Vagina (tissue), 2 donors: ENCODE data around the gene PPIA. TPM values are rescaled to one million over a fixed set of nuclear protein-coding genes. Genes with fewer than 3 reads are reported as not detected.

Experiments used
- DNase-seq, 2 donors: peaks; one replicate each; pipeline ENCODE4 v3.0.0-alpha.2; 2017; ENCODE audit errors: extremely low spot score in 2 of 2
- H3K27ac ChIP-seq: fragments of 200-600 bp; sonication (generic); one replicate; pipeline ENCODE4 v1.5.1; 2019
- H3K27me3 ChIP-seq: fragments of 200-600 bp; sonication (generic); one replicate; pipeline ENCODE4 v1.5.1; 2019
- H3K36me3 ChIP-seq, 2 donors: fragments of 200-600 bp; sonication (generic); one replicate each; pipeline ENCODE4 v1.5.1; 2017 to 2019
- H3K4me1 ChIP-seq: fragments of 200-600 bp; sonication (generic); one replicate; pipeline ENCODE4 v1.5.1; 2019
- H3K4me3 ChIP-seq, 2 donors: fragments of 200-600 bp; sonication (generic); 1 replicate in 1 of 2; 2 replicates in 1 of 2; pipeline ENCODE4 v1.5.1; 2016 to 2019
- H3K9me3 ChIP-seq: fragments of 200-600 bp; sonication (generic); one replicate; pipeline ENCODE4 v1.5.1; 2019
- POLR2A ChIP-seq, 2 donors: fragments of 450-650 bp; IDR thresholded peaks; one replicate each; pipeline ENCODE4 v1.6.1; 2017; ENCODE audit warnings: antibody characterized with exemption in 2 of 2, mild to moderate bottlenecking in 2 of 2, moderate library complexity in 2 of 2
- POLR2AphosphoS5 ChIP-seq, 2 donors: sonication (generic); formaldehyde crosslinking; IDR thresholded peaks; one replicate each; pipeline ENCODE4 v1.9.0; 2017; ENCODE audit warnings: antibody characterized with exemption in 2 of 2, mild to moderate bottlenecking in 2 of 2, low read depth in 1 of 2; ENCODE audit not compliant: insufficient read depth in 1 of 2
- intact Hi-C: fragments of 100-400 bp; cut with DNase I; formaldehyde crosslinking; loops from one replicate; pipeline ENCODE4 v1.15.1; 2023
- total RNA-seq: library from RNA; depleted of rRNA; stranded (reverse); fragments of >200 nt; gene quantifications from one replicate; pipeline ENCODE4 v1.2.3, GENCODE V29; 2016
- TF ChIP-seq, protein P1 (sequence below), 3 experiments: fragments of 450-650 bp in 2 of 3; fragments of 200-600 bp in 1 of 3; sonication (generic) in 1 of 3; IDR thresholded peaks; one replicate each; pipeline ENCODE4 v1.5.1; 2017 to 2019; ENCODE audit warnings: antibody characterized with exemption in 3 of 3, mild to moderate bottlenecking in 2 of 3, moderate library complexity in 2 of 3

Gene PPIA
- total RNA-seq, 1 donor from 2014 or later, result 1,197 TPM

DNA sequence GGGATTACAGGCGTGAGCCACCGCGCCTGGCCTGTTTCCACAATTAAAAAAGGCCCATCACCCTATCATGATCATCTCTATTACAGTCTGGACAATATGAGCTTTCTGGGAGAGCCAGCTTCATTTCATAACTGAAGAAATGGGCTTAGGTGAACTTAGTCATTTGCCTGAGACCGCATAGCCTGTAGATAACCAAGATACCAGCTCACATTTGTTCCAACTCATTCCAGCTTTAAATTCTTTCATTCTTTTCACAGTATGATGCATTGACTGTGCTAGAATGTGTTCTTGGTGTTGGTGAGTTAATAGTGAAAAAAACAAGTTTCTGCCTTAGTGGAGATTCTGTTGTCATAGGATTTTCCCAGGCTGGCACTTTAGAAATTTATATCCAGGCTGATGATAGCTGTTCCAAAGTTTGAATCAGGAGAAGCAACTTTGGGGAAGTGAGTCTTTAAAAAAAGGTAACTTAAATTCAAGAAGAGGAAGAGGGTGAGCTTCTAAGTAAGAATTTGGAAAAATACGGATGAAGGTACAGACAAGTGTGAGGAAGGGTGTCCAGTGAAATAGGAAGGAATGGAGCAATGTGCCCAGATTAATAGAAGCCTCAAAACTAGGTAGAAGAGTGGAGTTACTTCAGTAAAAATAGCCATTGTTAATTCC lies 53.5 kb downstream of the PPIA start:
- no peak overlapping the region for H3K4me3 ChIP-seq
- no peaks in the 10 kb centered on the region for H3K9me3 ChIP-seq
- no peaks in the 10 kb centered on the region for H3K36me3 ChIP-seq
- TF ChIP-seq, protein P1, sequence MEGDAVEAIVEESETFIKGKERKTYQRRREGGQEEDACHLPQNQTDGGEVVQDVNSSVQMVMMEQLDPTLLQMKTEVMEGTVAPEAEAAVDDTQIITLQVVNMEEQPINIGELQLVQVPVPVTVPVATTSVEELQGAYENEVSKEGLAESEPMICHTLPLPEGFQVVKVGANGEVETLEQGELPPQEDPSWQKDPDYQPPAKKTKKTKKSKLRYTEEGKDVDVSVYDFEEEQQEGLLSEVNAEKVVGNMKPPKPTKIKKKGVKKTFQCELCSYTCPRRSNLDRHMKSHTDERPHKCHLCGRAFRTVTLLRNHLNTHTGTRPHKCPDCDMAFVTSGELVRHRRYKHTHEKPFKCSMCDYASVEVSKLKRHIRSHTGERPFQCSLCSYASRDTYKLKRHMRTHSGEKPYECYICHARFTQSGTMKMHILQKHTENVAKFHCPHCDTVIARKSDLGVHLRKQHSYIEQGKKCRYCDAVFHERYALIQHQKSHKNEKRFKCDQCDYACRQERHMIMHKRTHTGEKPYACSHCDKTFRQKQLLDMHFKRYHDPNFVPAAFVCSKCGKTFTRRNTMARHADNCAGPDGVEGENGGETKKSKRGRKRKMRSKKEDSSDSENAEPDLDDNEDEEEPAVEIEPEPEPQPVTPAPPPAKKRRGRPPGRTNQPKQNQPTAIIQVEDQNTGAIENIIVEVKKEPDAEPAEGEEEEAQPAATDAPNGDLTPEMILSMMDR (IDR thresholded peaks at IDR 0.05), result no peak
- TF ChIP-seq POLR2AphosphoS5 (IDR thresholded peaks at IDR 0.05; ENCODE audit: insufficient read depth in 1 of 2, low read depth in 1 of 2), result no peak
- TF ChIP-seq POLR2A (IDR thresholded peaks at IDR 0.05), result no peak
- no peaks in the 10 kb centered on the region for H3K27me3 ChIP-seq
- DNase-seq, result no peak
- intact Hi-C loops, result loop anchor here (2.0 to 10.0 kb wide), 2 partner anchors 267 to 285 kb away; partner anchors contain the start of gene TMED4
- peaks cover 19% of the 10 kb centered on the region for H3K4me1 ChIP-seq
- H3K27ac ChIP-seq, result no peak overlapping the region

DNA sequence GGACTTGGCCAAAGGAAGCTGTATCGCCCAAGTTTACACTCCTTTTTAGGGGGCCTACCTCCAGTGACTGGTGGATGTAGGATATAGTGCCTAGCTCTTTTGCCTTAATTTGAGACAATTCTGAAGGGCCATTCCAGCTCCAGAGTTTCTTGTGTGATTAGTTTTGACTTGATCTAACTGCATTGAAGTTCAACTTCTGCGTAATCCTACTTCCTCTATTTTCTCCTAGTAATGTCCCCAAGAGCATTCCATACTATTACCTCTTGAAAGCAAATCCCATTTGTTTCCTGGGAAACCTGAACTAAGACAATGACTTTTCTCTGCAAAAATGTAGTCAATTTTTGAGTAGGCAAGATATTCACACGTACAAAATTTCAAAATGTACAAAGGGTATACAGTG lies 56.1 kb downstream of the PPIA start:
- Histone ChIP-seq H3K4me3 (no peak overlapping the region), H3K36me3 (no peaks in the 10 kb centered on the region), H3K27ac (no peak overlapping the region), H3K4me1 (no peaks in the 10 kb centered on the region), H3K27me3 (no peaks in the 10 kb centered on the region), H3K9me3 (no peaks in the 10 kb centered on the region)
- no peak for DNase-seq
- intact Hi-C loops, result loop anchor here (10.0 kb wide), 1 partner anchor 282 kb away; no protein-coding TSS in a partner anchor
- TF ChIP-seq POLR2A (IDR thresholded peaks at IDR 0.05) (no peak), POLR2AphosphoS5 (IDR thresholded peaks at IDR 0.05; ENCODE audit: insufficient read depth in 1 of 2, low read depth in 1 of 2) (no peak)
- TF ChIP-seq, protein P1 (IDR thresholded peaks at IDR 0.05), result no peak

Other genes starting within 250 kb of the PPIA start
- gene DDX56, start 222.8 kb upstream of the PPIA start, total RNA-seq, result 60.2 TPM
- gene TMED4, start 214.4 kb upstream of the PPIA start, total RNA-seq, result 102 TPM
- 80.0 TPM for gene OGDH, start 190.1 kb upstream of the PPIA start, total RNA-seq
- gene ZMIZ2, start 47.8 kb upstream of the PPIA start, total RNA-seq, result 54.3 TPM
- 97.5 TPM for gene H2AZ2, start 51.4 kb downstream of the PPIA start, total RNA-seq
- gene PURB, start 88.8 kb downstream of the PPIA start, total RNA-seq, result 19.2 TPM
- gene MYO1G, start 182.3 kb downstream of the PPIA start, total RNA-seq, result 5.2 TPM
- gene CCM2, start 203.5 kb downstream of the PPIA start, total RNA-seq, result 44.2 TPM